H9 (cell line): Measurements from ENCODE around the gene RNASE1. TPM values are rescaled to one million over a fixed set of nuclear protein-coding genes. Genes with fewer than 3 reads are reported as not detected.

ENCODE experiments used
- DNase-seq: peaks from one replicate; pipeline ENCODE4 v3.0.0-alpha.2; 2017
- H2AFZ ChIP-seq: one replicate; pipeline ENCODE4 v1.6.1; 2013; ENCODE audit warnings: mild to moderate bottlenecking, low read length, control low read depth, moderate library complexity
- H2AK5ac ChIP-seq: 2 replicates; pipeline ENCODE4 v1.6.1; 2013; ENCODE audit warnings: low read length, control low read depth, mixed read lengths; ENCODE audit not compliant: insufficient read length
- H2BK120ac ChIP-seq: one replicate; pipeline ENCODE4 v1.6.1; 2013; ENCODE audit warnings: low read depth, mild to moderate bottlenecking, low read length, control low read depth, inconsistent platforms; ENCODE audit not compliant: poor library complexity, severe bottlenecking
- H2BK12ac ChIP-seq: 2 replicates; pipeline ENCODE4 v1.6.1; 2013; ENCODE audit warnings: low read length, control low read depth, mixed read lengths, low read depth; ENCODE audit not compliant: insufficient read length
- H2BK15ac ChIP-seq: 2 replicates; pipeline ENCODE4 v1.6.1; 2013; ENCODE audit warnings: low read depth, low read length, control low read depth
- H2BK20ac ChIP-seq: one replicate; pipeline ENCODE4 v1.6.1; 2013; ENCODE audit warnings: low read depth, mild to moderate bottlenecking, low read length, control low read depth, inconsistent platforms; ENCODE audit not compliant: poor library complexity, severe bottlenecking
- H2BK5ac ChIP-seq: 2 replicates; pipeline ENCODE4 v1.6.1; 2013; ENCODE audit warnings: low read length, control low read depth, mixed read lengths; ENCODE audit not compliant: insufficient read length
- H3K14ac ChIP-seq: 2 replicates; pipeline ENCODE4 v1.6.1; 2013; ENCODE audit warnings: low read length, control low read depth; ENCODE audit not compliant: insufficient read depth
- H3K18ac ChIP-seq: 2 replicates; pipeline ENCODE4 v1.6.1; 2013; ENCODE audit warnings: low read depth, mild to moderate bottlenecking, mixed read lengths, low read length, control low read depth; ENCODE audit not compliant: insufficient read length
- H3K23ac ChIP-seq: 2 replicates; pipeline ENCODE4 v1.6.1; 2013; ENCODE audit warnings: low read length, control low read depth, mixed read lengths, low read depth; ENCODE audit not compliant: insufficient read length
- H3K23me2 ChIP-seq: 2 replicates; pipeline ENCODE4 v1.6.1; 2013; ENCODE audit warnings: low read depth, mild to moderate bottlenecking, mixed read lengths, low read length, control low read depth; ENCODE audit not compliant: insufficient read length, poor library complexity, severe bottlenecking
- H3K27ac ChIP-seq: 2 replicates; pipeline ENCODE4 v1.5.1; 2013; ENCODE audit warnings: low read length, control low read depth, mixed read lengths, low read depth; ENCODE audit not compliant: insufficient read length
- H3K27me3 ChIP-seq: 2 replicates; pipeline ENCODE4 v1.6.1; 2013; ENCODE audit warnings: low read length, control low read depth, inconsistent platforms; ENCODE audit not compliant: insufficient read depth
- H3K4ac ChIP-seq: 2 replicates; pipeline ENCODE4 v1.6.1; 2013; ENCODE audit warnings: low read depth, mild to moderate bottlenecking, control low read depth, inconsistent platforms, low read length, moderate library complexity
- H3K4me1 ChIP-seq: 2 replicates; pipeline ENCODE4 v1.6.1; 2013; ENCODE audit warnings: low read length, control low read depth, inconsistent platforms; ENCODE audit not compliant: insufficient read depth
- H3K4me2 ChIP-seq: 2 replicates; pipeline ENCODE4 v1.6.1; 2013; ENCODE audit warnings: low read length, control low read depth, mixed read lengths; ENCODE audit not compliant: insufficient read length, insufficient read depth
- H3K56ac ChIP-seq: 2 replicates; pipeline ENCODE4 v1.6.1; 2013; ENCODE audit warnings: low read depth, mild to moderate bottlenecking, mixed read lengths, low read length, control low read depth; ENCODE audit not compliant: insufficient read length
- H3K79me1 ChIP-seq: 2 replicates; pipeline ENCODE4 v1.6.1; 2013; ENCODE audit warnings: low read depth, mild to moderate bottlenecking, moderate library complexity, low read length, control low read depth, inconsistent platforms; ENCODE audit not compliant: insufficient read depth, poor library complexity, severe bottlenecking
- H3K79me2 ChIP-seq: 2 replicates; pipeline ENCODE4 v1.6.1; 2013; ENCODE audit warnings: low read length, control low read depth, inconsistent platforms; ENCODE audit not compliant: insufficient read depth
- H3K9ac ChIP-seq: 2 replicates; pipeline ENCODE4 v1.6.1; 2013; ENCODE audit warnings: low read length, control low read depth, mixed read lengths; ENCODE audit not compliant: insufficient read length; ENCODE audit errors: extremely low read depth
- H3K9me3 ChIP-seq: one replicate; pipeline ENCODE4 v1.6.1; 2013; ENCODE audit warnings: low read depth, low read length, inconsistent platforms; ENCODE audit not compliant: control insufficient read depth
- H3T11ph ChIP-seq: one replicate; pipeline ENCODE4 v1.6.1; 2013; ENCODE audit warnings: mild to moderate bottlenecking, low read length, control low read depth, inconsistent platforms
- H4K20me1 ChIP-seq: one replicate; pipeline ENCODE4 v1.6.1; 2013; ENCODE audit not compliant: control insufficient read depth, insufficient read length, insufficient read depth
- H4K5ac ChIP-seq: 2 replicates; pipeline ENCODE4 v1.6.1; 2013; ENCODE audit warnings: low read depth, mild to moderate bottlenecking, mixed read lengths, low read length, control low read depth; ENCODE audit not compliant: insufficient read length
- H4K8ac ChIP-seq: replicated peaks from 2 replicates; pipeline ENCODE4 v1.6.1; 2013; ENCODE audit warnings: low read length, control low read depth, mixed read lengths, low read depth; ENCODE audit not compliant: insufficient read length
- H4K91ac ChIP-seq: 2 replicates; pipeline ENCODE4 v1.6.1; 2013; ENCODE audit warnings: low read depth, mild to moderate bottlenecking, moderate library complexity, mixed read lengths, low read length, control low read depth; ENCODE audit not compliant: insufficient read length
- H3K27ac Mint-ChIP-seq, 3 experiments: 2 replicates in 2 of 3; 3 replicates in 1 of 3; pipeline ENCODE4 v1.8.0; 2020 to 2021; ENCODE audit warnings: mixed read lengths in 3 of 3, mild to moderate bottlenecking in 1 of 3, moderate library complexity in 1 of 3
- H3K27me3 Mint-ChIP-seq: 2 replicates; pipeline ENCODE4 v1.8.0; 2021; ENCODE audit warnings: low read depth, mild to moderate bottlenecking, moderate library complexity, mixed read lengths
- H3K36me3 Mint-ChIP-seq, 3 experiments: 2 replicates in 2 of 3; 3 replicates in 1 of 3; pipeline ENCODE4 v1.8.0; 2020 to 2021; ENCODE audit warnings: low read depth in 3 of 3, mixed read lengths in 3 of 3; ENCODE audit not compliant: insufficient read depth in 1 of 3
- H3K4me1 Mint-ChIP-seq, 2 experiments: 2 replicates each; pipeline ENCODE4 v1.8.0; 2020; ENCODE audit warnings: mixed read lengths in 2 of 2
- H3K4me3 Mint-ChIP-seq, 2 experiments: 2 replicates in 1 of 2; 3 replicates in 1 of 2; pipeline ENCODE4 v1.8.0; 2020 to 2021; ENCODE audit warnings: mild to moderate bottlenecking in 2 of 2, mixed read lengths in 2 of 2, moderate library complexity in 1 of 2
- H3K9me3 Mint-ChIP-seq, 2 experiments: 2 replicates in 1 of 2; 3 replicates in 1 of 2; pipeline ENCODE4 v1.8.0; 2020; ENCODE audit warnings: mild to moderate bottlenecking in 2 of 2, mixed read lengths in 2 of 2, moderate library complexity in 1 of 2
- WGBS: extraction: QIAGEN DNeasy Blood & Tissue Kit; methylation state at CpG from one replicate; pipeline ENCODE4 v1.1.7; 2013; ENCODE audit warnings: missing lambda C conversion rate, low lambda C conversion rate, mixed read lengths; ENCODE audit not compliant: insufficient read length; ENCODE audit errors: extremely low coverage; 5-methylcytosine and 5-hydroxymethylcytosine counted together
- total RNA-seq: library from RNA; stranded (reverse); gene quantifications from 2 replicates; pipeline ENCODE4 v1.2.1, GENCODE V29; 2021
- TF ChIP-seq, protein P1 (sequence below): fragments of 200-600 bp; sonication (generic); conservative IDR thresholded peaks from 3 replicates; pipeline ENCODE4 v1.8.0; 2021; ENCODE audit warnings: antibody characterized with exemption, mild to moderate bottlenecking

RNASE1 gene
- total RNA-seq, 1 experiment from 2014 or later = 1.2 TPM

DNA sequence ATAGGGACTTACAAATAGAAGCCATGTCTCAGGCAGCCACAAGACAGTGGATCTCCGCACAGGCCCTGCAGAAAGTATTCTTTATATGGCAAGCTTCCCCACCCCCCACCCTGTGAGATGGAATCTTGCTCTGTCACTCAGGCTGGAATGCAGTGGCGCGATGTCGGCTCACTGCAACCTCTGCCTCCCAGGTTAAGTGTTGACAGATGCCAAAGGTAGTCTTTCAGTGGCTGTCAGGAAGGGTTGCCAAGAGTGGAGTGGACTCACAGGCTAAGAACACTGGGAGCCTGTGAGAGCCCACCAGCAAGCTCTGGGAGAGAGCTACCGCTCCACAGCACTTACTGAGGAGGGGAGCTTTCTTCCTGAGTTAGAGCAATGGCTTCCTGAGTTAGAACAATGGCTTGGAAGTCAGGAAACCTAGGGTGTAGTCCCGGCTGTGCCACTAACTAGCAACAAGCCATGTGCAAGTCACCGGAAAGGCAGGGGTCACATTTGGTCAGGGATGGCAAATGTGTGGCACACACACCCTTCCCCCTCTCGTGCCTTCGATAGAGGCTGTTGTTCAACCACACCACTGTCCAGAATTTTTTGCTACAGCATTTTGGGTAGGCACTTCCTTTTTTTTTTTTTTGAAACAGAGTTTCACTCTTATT lies 2.6 kb downstream of the RNASE1 start:
- Mint-ChIP-seq H3K9me3 (no peaks in the 10 kb centered on the region), H3K36me3 (peaks cover 0 to 2% (median 0%) of the 10 kb centered on the region in 3 experiments; a peak in 1 of 7 replicates), H3K27ac (peak overlapping the region in 1 of 3 experiments; percentile 49; a peak in 1 of 7 replicates), H3K4me3 (no peak overlapping the region), H3K4me1 (peaks cover 41 to 46% of the 10 kb centered on the region in 2 experiments), H3K27me3 (no peaks in the 10 kb centered on the region; the same call in 1 of the 2 replicates)
- Histone ChIP-seq H2BK15ac (no peak overlapping the region), H4K20me1 (no peaks in the 10 kb centered on the region), H2BK20ac (no peak overlapping the region), H3K23me2 (no peaks in the 10 kb centered on the region), H3K27ac (no peak overlapping the region), H2BK12ac (no peak overlapping the region), H4K5ac (no peak overlapping the region), H4K8ac (no peak overlapping the region), H3K9ac (no peak overlapping the region), H3K14ac (peak overlapping the region; percentile 33), H4K91ac (no peak overlapping the region), H3K4me2 (no peak overlapping the region), H3K18ac (no peak overlapping the region), H3K4me1 (peaks cover 10% of the 10 kb centered on the region; the same call in 1 of the 2 replicates), H3K4ac (no peak overlapping the region), H3T11ph (no peak overlapping the region), H3K27me3 (no peaks in the 10 kb centered on the region), H3K23ac (no peak overlapping the region), H3K56ac (no peak overlapping the region), H2BK120ac (no peak overlapping the region), H2AK5ac (no peak overlapping the region), H3K9me3 (no peaks in the 10 kb centered on the region), H2AFZ (no peak overlapping the region), H3K79me2 (no peaks in the 10 kb centered on the region), H3K79me1 (no peaks in the 10 kb centered on the region), H2BK5ac (no peak overlapping the region)
- TF ChIP-seq, protein P1, sequence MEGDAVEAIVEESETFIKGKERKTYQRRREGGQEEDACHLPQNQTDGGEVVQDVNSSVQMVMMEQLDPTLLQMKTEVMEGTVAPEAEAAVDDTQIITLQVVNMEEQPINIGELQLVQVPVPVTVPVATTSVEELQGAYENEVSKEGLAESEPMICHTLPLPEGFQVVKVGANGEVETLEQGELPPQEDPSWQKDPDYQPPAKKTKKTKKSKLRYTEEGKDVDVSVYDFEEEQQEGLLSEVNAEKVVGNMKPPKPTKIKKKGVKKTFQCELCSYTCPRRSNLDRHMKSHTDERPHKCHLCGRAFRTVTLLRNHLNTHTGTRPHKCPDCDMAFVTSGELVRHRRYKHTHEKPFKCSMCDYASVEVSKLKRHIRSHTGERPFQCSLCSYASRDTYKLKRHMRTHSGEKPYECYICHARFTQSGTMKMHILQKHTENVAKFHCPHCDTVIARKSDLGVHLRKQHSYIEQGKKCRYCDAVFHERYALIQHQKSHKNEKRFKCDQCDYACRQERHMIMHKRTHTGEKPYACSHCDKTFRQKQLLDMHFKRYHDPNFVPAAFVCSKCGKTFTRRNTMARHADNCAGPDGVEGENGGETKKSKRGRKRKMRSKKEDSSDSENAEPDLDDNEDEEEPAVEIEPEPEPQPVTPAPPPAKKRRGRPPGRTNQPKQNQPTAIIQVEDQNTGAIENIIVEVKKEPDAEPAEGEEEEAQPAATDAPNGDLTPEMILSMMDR = no peak
- no peak for DNase-seq
- WGBS = no CpG with 5 or more reads among the region's 9 CpGs
